ENCODE results near the gene UGT2B10.
"Not testable (repeated sequence)": the region's sequence is repeated elsewhere in the genome, so short reads cannot be mapped to it uniquely, and the experiment has no call there.

Gene UGT2B10

DNA sequence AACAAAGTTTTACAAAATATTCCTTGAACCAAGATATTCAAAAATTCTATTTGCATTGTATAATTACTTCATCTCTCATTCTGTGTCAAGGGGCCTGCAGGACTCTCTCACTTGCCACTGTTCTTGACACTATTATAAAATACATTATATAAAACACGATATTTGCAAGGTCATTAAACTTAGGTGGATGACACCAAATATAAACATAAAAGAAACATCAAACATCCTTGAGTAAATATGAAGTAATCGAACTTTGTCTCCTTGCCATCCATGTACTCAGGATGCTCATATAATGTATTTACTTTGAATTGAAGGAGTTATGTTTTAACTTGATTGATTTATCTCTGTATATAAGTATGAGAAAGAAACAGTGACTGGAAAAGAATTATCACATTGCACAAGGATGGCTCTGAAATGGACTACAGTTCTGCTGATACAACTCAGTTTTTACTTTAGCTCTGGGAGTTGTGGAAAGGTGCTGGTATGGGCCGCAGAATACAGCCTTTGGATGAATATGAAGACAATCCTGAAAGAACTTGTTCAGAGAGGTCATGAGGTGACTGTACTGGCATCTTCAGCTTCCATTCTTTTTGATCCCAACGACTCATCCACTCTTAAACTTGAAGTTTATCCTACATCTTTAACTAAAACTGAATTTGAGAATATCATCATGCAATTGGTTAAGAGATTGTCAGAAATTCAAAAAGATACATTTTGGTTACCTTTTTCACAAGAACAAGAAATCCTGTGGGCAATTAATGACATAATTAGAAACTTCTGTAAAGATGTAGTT is at the start of gene UGT2B10:
TSS of gene UGT2B10 (plus strand) at position 378 of the 793 bp plus-strand sequence. CDS start at position 404, 26 bp downstream.
- DNase-seq (ENCODE audit: low read depth, low spot score); H3K27ac ChIP-seq: not testable (repeated sequence)

DNA sequence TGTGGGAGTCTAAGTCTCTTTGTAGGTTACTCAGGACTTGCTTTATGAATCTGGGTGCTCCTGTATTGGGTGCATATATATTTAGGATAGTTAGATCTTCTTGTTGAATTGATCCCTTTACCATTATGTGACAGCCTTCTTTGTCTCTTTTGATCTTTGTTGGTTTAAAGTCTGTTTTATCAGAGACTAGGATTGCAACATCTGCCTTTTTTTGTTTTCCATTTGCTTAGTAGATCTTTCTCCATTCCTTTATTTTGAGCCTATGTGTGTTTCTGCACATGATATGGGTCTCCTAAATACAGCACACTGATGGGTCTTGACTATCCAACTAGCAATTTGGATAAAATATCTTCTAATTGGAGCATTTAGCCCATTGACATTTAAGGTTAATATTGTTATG is 44.0 kb upstream of the UGT2B10 start:
- not testable (repeated sequence) for DNase-seq (ENCODE audit: low read depth, low spot score); H3K27ac ChIP-seq

DNA sequence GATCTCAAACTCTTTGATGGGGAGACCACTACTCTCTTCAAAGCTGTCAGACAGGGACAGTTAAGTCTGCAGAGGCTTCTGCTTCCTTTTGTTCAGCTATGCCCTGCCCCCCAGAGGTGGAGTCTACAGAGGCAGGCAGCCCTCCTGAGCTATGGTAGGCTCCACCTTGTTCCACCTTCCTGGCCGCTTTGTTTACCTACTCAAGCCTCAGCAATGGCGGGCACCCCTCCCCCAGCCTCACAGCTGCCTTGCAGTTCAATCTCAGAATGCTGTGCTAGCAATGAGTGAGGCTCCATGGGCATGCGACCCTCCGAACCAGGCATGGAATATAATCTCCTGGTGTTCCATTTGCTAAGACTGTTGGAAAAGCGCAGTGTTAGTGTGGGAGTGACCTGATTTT is 42.1 kb upstream of the UGT2B10 start:
- H3K27ac ChIP-seq: no peak overlapping the region
- DNase-seq (ENCODE audit: low read depth, low spot score): no peak

DNA sequence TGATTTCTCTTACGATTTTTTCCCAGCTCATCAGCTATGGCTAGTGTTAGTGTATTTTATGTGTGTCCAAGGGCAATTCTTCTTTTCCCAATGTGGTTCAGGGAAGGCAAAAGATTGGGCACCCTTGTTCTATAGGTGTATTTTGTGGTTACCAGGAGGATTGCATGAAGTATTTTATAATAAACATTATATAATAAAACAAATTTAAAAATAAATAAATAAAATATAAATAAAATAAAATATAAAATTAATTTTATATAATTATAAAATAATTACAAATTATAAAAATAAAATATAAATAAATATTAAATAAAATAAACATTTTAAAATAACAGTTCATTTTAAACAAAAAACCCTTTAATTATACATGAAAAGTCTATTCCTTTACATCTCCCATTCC is 35.6 kb upstream of the UGT2B10 start:
- DNase-seq (ENCODE audit: low read depth, low spot score): no peak
- no peak overlapping the region for H3K27ac ChIP-seq

DNA sequence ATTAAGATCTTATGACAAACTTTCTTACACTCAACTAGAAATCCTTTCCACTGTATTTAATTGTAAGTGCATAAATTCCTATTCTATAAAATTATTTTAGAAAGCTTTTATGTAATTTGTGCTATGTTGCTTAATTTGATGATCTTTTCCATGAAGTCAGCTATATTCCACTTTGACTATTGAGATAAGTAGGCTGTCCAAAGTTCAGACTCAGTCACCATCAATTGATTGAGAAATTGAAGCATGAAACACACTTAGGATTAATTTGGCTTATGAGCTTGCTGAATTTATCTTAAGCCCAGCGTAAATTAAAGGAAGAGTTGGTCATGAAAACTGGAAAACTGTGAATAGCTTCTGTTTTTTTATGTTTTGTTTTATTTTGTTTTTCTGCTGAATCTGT is 18.7 kb upstream of the UGT2B10 start:
- DNase-seq (ENCODE audit: low read depth, low spot score): no peak
- no peak overlapping the region for H3K27ac ChIP-seq

DNA sequence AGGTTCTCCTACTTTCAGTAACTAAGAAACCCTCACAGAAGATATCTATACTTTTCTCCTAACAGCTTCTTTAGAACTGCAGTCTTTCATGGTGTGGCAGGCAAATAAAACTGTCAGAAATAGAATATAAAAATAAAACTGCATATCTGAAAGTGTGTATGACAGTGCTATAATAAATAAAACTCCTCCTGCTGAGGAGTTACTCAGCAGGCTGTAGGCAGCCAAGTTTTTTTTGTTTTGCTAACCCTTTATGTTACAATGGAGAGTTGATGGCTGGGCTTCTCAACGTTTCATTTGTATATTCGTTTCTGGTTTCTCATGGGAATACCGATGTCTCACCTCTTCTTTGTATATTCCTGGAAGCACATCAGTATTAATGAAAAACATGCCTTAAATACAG is 18.2 kb upstream of the UGT2B10 start:
- no peak overlapping the region for H3K27ac ChIP-seq
- DNase-seq (ENCODE audit: low read depth, low spot score): no peak

DNA sequence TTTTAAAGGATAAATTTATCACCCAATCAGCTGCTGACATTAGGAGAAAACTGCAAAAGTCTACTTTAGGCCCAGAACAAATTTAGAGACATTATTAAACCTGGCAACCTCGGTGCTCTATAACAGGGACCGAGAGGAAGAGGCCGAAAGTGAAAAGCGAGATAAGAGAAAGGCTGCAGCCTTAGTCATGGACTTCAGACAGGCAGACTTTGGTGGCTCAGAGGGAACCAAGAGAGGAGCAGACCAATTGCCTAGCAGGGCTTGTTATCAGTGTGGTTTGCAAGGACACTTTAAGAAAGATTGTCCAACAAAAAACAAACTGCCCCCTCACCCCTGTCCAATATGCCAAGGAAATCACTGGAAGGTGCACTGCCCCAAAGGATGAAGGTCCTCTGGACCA is 12.8 kb upstream of the UGT2B10 start:
- H3K27ac ChIP-seq: no peak overlapping the region
- no peak for DNase-seq (ENCODE audit: low read depth, low spot score)

DNA sequence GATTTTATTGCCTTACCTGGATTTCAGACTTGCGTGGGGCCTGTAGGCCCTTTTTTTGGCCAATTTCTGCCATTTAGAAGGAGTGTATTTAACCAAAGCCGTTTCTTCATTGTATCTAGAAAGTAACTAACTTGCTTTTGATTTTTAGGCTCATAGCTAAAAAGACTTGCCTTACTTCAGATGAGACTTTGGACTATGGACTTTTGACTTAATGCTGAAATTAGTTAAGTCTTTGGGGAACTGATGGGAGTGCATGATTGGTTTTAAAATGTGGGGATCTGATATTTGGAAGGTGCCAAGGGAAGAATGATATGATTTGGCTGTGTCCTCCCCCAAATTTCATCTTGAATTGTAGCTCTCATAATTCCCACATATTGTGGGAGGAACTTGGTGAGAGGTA is 7.7 kb upstream of the UGT2B10 start:
- no peak for DNase-seq (ENCODE audit: low read depth, low spot score)

DNA sequence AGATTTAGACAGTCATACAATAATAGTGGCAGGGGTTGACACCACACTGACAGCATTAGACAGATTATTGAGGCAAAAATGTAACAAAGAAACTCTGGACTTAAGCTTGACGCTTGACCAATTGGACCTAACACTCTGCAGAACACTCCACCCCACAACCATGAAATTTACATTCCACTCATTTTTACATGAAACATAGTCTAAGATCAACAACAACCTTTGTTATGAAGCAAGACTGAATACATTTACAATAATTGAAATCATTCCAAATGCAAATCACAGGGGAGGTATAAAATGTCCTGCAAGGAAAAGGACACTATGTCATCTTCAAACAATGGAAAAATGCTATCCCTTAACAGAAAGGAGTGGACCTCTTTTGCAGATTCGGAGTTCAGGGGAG is 4.9 kb upstream of the UGT2B10 start:
- no peak for DNase-seq (ENCODE audit: low read depth, low spot score)
- no peak overlapping the region for H3K27ac ChIP-seq

More for the DNA sequence above, 7.7 kb upstream of the UGT2B10 start:
- no peak overlapping the region for H3K27ac ChIP-seq

DNA sequence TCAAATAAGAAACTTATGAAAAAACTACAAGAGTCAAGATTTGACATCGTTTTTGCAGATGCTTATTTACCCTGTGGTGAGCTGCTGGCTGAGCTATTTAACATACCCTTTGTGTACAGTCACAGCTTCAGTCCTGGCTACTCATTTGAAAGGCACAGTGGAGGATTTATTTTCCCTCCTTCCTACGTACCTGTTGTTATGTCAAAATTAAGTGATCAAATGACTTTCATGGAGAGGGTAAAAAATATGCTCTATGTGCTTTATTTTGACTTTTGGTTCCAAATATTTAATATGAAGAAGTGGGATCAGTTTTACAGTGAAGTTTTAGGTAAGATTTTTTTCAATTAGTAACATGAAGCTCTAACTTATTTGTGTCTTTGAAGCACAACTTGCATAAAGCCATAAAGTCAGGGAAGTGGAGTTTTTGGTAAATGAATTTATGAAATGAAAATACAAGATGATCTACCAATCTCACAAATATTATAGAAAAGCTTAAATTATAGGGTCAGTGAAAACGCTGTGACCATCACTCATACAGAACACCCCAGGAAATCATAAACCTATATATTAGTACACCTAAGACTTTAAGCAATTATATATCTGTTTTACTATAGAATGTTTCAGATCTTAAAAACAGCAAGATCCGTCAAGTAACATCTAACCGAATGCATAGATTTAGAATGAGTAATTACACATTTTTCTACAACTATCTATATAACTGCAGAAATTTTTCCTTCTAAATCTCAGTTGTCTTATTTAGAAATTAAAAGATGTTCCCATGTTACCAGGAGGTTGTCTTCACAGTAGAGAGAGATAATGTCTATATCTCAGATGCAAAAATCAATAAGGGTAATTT is 844 bp downstream of the UGT2B10 start:
- not testable (repeated sequence) for DNase-seq (ENCODE audit: low read depth, low spot score)

DNA sequence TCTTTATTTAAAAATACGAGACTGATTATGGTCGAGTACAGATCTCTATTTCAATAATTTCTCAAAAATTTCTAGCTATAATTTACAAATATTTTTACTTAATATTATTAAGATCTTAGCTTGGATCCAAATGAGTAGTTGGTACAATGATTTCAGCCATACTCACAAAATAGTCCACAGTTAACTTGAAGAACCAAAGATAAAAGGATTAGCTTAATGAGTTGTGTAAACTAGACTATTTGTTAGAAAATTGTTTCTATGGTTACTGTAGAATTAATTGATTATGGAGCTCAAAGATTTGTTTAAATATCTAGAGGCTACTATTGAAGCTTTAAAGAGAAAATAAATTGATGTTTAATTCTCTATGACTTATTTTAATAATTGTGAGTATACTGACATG is 1.6 kb downstream of the UGT2B10 start:
- H3K27ac ChIP-seq: no peak overlapping the region
- DNase-seq (ENCODE audit: low read depth, low spot score): no peak

More for the DNA sequence above, 844 bp downstream of the UGT2B10 start:
- not testable (repeated sequence) for H3K27ac ChIP-seq

DNA sequence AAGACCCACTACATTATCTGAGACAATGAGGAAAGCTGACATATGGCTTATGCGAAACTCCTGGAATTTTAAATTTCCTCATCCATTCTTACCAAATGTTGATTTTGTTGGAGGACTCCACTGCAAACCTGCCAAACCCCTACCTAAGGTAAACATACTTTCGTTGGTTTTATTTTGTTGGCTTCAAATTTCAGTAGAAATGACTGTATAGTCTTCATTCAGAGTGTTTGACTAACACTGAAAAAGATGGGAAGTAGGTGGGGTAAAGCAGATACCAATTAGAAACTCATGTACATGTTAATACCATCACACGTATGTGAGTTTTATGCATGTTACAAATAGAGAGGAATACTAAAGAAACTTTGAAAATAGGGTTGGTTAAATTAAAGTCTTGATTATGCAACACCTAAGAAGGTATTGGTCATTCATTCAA is 2.3 kb downstream of the UGT2B10 start:
- not testable (repeated sequence) for DNase-seq (ENCODE audit: low read depth, low spot score); H3K27ac ChIP-seq

DNA sequence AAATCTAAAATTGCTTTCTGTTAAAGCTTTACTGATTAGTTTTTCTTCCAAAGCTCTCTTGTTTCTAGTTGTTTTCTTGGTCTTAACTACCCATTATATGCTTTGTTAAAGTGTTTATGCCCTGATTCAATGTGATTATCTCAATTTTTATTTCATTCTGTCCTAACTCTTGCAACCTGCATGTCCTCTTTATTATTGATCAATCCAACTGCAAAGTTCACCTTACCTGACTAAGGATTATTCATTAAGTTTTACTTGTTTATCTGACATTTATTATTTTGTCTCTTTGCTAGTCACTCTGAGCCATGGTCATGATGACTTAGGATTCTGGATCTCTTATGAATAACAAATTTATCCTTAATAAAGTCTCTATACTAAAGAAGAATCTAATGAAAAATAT is 15.8 kb downstream of the UGT2B10 start:
- no peak overlapping the region for H3K27ac ChIP-seq
- no peak for DNase-seq (ENCODE audit: low read depth, low spot score)

DNA sequence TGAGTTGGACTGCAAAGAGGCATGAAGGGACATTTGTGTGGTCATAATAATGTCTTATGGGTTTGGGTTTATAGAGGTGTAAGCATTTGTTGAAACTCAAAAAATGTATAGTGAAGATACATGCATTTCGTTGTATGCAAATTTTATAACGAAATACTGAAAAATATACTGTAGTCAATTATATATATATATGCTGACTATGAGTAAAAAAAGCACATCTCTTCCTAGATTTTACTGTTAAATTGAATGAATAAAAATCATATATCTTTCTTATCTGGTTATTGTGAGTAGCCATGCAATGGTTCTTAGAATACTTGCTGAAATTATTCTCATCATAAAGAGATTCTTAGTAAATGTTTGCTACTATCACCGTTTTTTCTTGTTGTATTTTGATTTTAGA is 34.5 kb downstream of the UGT2B10 start:
- no peak overlapping the region for H3K27ac ChIP-seq
- no peak for DNase-seq (ENCODE audit: low read depth, low spot score)

DNA sequence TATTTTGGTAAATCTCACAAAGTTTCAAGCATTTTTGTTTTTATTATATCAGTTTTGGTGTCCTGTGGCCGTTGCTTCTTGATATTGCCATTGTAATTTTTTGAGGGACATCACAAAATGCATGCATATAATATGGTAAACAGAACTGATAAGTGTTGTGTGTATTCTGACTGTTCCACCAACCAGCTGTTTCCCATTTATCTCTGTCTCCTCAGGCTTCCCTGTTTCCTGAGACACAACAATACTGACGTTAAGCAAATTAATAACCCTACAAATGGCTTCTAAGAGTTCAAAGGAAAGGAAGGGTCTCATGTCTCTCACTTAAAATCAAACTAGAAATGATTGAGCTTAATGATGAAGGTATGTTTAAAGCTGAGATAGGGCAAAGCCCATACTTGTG is 40.0 kb downstream of the UGT2B10 start:
- no peak overlapping the region for H3K27ac ChIP-seq
- DNase-seq (ENCODE audit: low read depth, low spot score): no peak

DNA sequence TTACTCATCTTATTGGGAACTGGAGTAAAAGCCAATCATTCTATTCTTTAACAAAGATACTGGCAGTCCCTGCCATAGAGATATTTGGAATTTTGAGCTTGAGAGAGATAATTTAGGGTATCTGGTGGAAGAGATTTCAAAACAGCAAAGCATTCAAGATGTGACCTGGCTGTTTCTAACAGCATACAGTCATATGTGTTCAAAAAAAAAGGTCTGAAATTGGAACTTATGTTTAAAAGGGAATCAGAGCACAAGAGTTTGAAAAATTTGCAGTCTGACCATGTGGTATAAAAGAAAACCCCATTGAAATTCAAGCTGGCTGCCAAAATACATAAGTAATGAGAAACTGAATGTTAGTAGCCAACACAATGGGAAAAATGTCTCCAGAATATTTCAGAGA is 42.2 kb downstream of the UGT2B10 start:
- no peak overlapping the region for H3K27ac ChIP-seq
- DNase-seq (ENCODE audit: low read depth, low spot score): no peak

DNA sequence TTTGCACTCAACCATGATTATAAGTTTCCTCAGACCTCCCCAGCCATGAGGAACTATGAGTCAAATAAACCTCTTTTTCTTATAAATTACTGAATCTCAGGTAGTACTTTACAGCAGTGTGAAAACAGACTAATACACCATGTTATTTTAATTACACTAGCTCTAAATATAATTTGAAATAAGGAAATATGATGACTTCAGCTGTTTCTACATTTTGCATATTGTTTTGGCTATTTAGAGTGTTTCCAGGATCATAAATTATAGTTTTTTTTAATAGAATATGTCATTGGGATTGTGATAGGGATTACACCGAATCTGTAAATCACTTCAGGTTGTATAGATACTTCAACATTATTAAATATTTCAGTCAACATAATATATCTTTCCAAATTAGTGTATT is 43.9 kb downstream of the UGT2B10 start:
- H3K27ac ChIP-seq: no peak overlapping the region
- no peak for DNase-seq (ENCODE audit: low read depth, low spot score)

DNA sequence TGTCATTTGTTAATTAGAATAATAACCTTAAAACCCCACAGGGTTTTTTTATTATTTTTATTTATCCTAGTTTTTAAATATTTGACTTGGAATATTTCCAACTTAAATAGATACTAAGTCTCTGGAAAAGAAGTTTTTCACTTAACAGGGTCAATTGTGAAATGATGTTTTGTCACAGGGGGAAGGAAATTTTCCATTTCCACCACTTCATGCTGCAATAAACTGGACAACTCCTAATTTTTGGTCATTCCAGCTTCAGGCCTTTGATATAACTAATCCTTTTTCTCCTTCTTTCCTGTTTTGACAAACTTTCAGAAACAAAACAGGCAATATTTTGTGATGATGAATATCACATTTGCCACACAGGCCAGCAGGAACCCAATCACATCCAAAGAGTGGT is 45.3 kb downstream of the UGT2B10 start:
- no peak for DNase-seq (ENCODE audit: low read depth, low spot score)
- H3K27ac ChIP-seq: no peak overlapping the region

DNA sequence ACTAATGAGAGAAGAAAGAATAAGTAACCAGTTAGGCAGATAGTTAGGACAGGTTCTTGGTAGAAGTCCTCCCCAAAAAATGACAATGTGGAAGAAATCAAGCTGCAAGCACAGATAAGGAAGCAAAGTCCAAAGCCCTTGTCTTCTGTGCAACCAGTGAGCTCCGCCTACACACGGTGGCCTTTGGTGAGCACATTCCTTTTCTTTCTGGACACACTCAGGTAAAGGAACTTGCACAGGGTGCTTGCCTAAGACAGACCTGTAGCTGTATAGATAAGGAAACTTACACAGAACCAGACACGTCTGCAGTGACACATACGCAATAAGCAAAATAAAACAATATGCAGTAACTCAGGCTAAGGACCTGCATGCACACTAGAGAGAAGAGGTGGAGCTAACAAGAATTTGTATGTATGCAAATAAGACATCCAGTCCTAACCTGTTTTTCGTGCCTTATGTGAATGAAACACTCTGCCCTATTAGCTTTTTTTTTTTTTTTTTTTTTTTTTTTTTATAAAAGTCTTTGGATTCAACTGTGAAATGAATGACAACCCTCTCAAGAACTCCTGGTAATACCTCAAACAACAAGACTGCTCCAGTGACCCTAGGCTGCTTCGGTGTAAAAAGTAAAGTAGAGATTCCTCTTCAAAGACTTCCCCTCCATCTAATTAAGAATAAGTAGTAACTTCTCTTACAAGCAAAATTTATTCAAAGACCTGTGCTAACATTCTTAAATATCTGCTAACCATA is 48.8 kb downstream of the UGT2B10 start:
- peak overlapping the region; percentile 71 for H3K27ac ChIP-seq

DNA sequence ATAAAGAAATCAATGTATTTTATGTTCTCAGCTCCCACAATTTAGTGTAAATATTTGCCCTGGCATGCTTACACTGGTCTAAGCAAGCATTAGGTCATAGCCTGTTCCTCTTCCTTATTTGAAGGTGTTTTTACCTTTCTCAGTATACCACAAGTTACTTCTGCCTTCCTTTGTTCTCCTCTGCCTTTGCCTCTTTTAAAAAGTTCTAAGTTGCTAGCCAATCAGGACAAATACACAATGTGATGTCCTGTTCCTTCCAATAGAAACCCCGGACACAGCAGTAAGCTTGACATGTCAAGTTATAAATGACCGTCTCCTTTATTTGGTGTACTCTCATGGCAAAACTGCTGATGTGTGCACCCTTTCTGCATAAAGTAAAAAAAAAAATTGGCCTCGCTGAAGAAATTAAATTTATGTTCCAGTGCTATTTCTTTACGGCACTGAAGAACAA is 49.4 kb downstream of the UGT2B10 start:
- DNase-seq (ENCODE audit: low read depth, low spot score): peak; percentile 52
- peak overlapping the region; percentile 71 for H3K27ac ChIP-seq

More for the DNA sequence above, 48.8 kb downstream of the UGT2B10 start:
- DNase-seq (ENCODE audit: low read depth, low spot score): peak; percentile 67

Measured in epithelial cell of prostate (primary cell).